Activated T-helper 17 cell treated with anti-CD3 and anti-CD28 coated beads, Interleukin-2, amount 50 U/mL, for 72 hours (primary cell): ENCODE data around the gene CAMK1. TPM values are rescaled to one million over a fixed set of nuclear protein-coding genes. Genes with fewer than 3 reads are reported as not detected.

ENCODE experiments used
- ATAC-seq: fragments of 150-1000 bp; cut with Tn5 transposase; replicated peaks from 2 replicates; pipeline ENCODE4 v1.10.0; 2021; ENCODE audit warnings: mild to moderate bottlenecking, moderate library complexity
- H3K27ac Mint-ChIP-seq: one replicate; pipeline ENCODE4 v1.8.0; 2022; ENCODE audit warnings: mixed read lengths
- H3K27me3 Mint-ChIP-seq: one replicate; pipeline ENCODE4 v1.8.0; 2022; ENCODE audit warnings: mixed read lengths
- H3K36me3 Mint-ChIP-seq: one replicate; pipeline ENCODE4 v1.8.0; 2022; ENCODE audit warnings: low read depth, mild to moderate bottlenecking, mixed read lengths
- H3K4me1 Mint-ChIP-seq: one replicate; pipeline ENCODE4 v1.8.0; 2022; ENCODE audit warnings: mixed read lengths
- H3K4me3 Mint-ChIP-seq: one replicate; pipeline ENCODE4 v1.8.0; 2022; ENCODE audit warnings: mild to moderate bottlenecking, mixed read lengths
- H3K9me3 Mint-ChIP-seq: one replicate; pipeline ENCODE4 v1.8.0; 2022; ENCODE audit warnings: mixed read lengths
- total RNA-seq, 2 donors: library from RNA; stranded (reverse); gene quantifications; one replicate each; pipeline ENCODE4 v1.2.3, GENCODE V29; 2022

The CAMK1 gene
- total RNA-seq, 2 donors from 2014 or later = 23.9 to 75.4 TPM

DNA sequence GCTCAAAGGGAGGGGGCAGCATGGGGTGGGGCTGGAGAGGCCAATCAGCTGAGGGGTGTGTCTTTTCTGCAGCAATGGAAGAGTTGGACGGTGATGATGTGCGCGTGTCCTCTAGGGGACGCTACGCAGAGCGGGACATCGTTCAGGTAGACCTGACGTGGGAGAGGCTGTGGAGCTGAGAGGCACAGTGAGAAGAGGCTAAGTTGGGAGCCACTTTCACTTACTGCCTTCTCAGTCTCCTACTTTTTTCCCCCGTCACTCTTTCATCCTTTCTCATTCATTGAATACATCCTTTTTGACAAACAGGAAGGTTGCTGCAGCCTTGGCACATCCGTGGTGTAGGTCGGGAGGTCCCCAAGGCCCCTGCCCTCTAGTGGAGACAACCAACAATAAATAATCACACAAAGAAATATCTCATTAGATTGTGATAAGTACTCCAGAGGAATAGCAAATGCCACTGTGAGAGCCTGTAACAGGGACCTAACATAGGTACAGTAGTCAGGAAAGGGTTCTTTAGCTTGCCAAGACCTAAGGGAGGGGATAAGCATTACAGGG, 42.6 kb downstream of the CAMK1 start:
- Mint-ChIP-seq H3K36me3 (no peaks in the 10 kb centered on the region), H3K27me3 (no peaks in the 10 kb centered on the region), H3K4me1 (peaks cover 27% of the 10 kb centered on the region), H3K27ac (peak overlapping the region; percentile 65), H3K4me3 (peak overlapping the region; percentile 61), H3K9me3 (no peaks in the 10 kb centered on the region)
- ATAC-seq = peak; percentile 11

- H3K27me3 Mint-ChIP-seq = no peaks in the 10 kb centered on the region
- H3K36me3 Mint-ChIP-seq = no peaks in the 10 kb centered on the region
- H3K27ac Mint-ChIP-seq = no peak overlapping the region
- H3K4me1 Mint-ChIP-seq = peaks cover 26% of the 10 kb centered on the region
- no peak overlapping the region for H3K4me3 Mint-ChIP-seq
- ATAC-seq = no peak
- no peaks in the 10 kb centered on the region for H3K9me3 Mint-ChIP-seq
Observed at GRCh38 chr3:9725775-9726515, 43.8 kb downstream of the CAMK1 start.

DNA sequence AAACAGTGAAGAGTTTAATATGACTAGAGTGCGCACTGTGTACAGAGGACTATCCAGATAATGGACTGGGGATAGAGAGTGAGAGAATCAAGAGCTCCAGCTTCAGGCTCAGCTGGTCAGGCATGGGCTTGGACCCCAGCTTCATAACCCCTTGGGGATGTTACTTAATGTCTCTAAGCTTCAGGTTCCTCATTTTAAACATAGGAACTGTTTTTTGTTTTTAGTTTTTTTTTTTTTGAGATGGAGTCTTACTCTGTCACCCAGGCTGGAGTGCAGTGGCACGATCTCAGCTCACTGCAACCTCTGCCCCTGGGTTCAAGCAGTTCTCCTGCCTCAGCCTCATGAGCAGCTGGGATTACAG, 48.1 kb downstream of the CAMK1 start:
- H3K4me1 Mint-ChIP-seq = no peaks in the 10 kb centered on the region
- H3K9me3 Mint-ChIP-seq = no peaks in the 10 kb centered on the region
- no peaks in the 10 kb centered on the region for H3K36me3 Mint-ChIP-seq
- no peak overlapping the region for H3K27ac Mint-ChIP-seq
- no peak overlapping the region for H3K4me3 Mint-ChIP-seq
- ATAC-seq = no peak
- H3K27me3 Mint-ChIP-seq = no peaks in the 10 kb centered on the region

- no peak overlapping the region for H3K4me3 Mint-ChIP-seq
- no peaks in the 10 kb centered on the region for H3K4me1 Mint-ChIP-seq
- H3K9me3 Mint-ChIP-seq = no peaks in the 10 kb centered on the region
- no peaks in the 10 kb centered on the region for H3K36me3 Mint-ChIP-seq
- ATAC-seq = no peak
- no peak overlapping the region for H3K27ac Mint-ChIP-seq
- H3K27me3 Mint-ChIP-seq = no peaks in the 10 kb centered on the region
Observed at GRCh38 chr3:9721015-9721699, 48.6 kb downstream of the CAMK1 start.

DNA sequence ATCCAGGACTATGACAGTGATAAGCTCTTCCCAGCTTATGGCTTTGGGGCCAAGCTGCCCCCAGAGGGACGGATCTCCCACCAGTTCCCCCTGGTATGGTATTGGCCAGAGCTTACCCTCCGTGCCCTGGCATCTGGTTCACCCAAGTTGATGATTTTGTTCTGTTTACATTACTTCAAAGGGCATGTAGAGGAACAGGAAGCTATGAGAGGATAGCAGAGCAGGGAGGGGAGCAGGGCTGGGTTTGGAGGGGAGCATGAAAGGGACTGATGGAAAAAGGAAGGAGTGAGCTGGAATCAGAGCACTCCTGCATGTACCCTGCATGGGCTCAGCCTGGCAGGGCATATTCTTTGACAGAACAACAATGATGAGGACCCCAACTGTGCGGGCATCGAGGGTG, 51.6 kb downstream of the CAMK1 start:
- Mint-ChIP-seq H3K27me3 (no peaks in the 10 kb centered on the region), H3K4me3 (no peak overlapping the region), H3K27ac (no peak overlapping the region), H3K9me3 (no peaks in the 10 kb centered on the region), H3K4me1 (no peaks in the 10 kb centered on the region), H3K36me3 (no peaks in the 10 kb centered on the region)
- ATAC-seq = no peak

DNA sequence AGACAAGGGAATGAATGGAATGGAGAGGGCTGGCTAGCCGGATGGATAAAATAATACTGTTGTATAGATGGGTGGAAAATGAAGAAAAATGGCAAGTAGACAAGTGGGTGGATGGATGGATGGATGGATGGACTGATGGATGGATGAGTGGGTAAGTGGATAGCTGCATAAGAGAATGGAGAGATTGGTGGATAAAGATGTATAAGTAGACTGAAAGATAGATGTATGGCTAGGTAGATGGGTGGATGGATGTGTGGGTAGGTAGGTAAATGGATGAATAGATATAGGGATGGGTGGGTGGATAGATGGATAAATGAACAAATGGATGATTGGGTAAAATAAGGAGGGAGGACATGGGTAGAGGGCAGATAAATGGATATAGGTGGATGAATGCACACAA, 52.2 kb downstream of the CAMK1 start:
- no peak for ATAC-seq
- no peak overlapping the region for H3K4me3 Mint-ChIP-seq
- H3K27ac Mint-ChIP-seq = no peak overlapping the region
- no peaks in the 10 kb centered on the region for H3K9me3 Mint-ChIP-seq
- H3K4me1 Mint-ChIP-seq = no peaks in the 10 kb centered on the region
- H3K27me3 Mint-ChIP-seq = no peaks in the 10 kb centered on the region
- H3K36me3 Mint-ChIP-seq = no peaks in the 10 kb centered on the region

DNA sequence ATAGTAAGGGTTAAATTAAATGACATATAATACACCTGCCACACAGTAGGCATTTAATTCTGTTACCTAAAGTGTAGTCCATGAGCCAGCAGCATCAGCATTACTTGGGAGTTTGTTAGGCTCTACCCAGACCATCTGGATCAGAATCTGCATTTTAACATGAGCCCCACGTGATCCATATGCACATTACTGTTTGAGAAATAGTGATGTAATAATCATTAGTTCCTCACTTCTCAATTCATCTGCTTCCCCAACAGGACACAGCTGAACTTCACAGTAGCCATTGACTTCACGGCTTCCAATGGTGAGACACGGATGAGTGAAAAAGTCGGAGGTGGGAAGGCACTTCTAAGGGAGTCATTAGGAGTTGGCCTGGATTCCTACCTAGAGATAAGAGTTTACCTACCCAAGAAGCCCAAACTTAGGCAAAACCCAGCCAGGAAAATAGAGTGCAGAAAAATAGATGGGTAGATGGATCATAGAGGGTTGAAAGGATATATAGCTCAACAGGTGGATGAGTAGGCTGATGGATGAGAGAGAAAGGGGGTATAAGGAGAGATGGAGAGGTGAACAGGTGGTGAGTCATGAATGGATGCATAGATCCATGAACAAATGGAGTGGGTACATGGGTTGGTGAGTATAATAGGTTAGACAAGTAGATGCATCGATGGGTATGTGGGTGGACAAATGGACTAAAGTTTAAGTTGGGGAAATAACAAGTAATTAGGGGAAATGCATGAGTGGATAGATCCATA, 52.8 kb downstream of the CAMK1 start:
- Mint-ChIP-seq H3K9me3 (no peaks in the 10 kb centered on the region), H3K4me3 (no peak overlapping the region), H3K4me1 (no peaks in the 10 kb centered on the region), H3K36me3 (no peaks in the 10 kb centered on the region), H3K27ac (no peak overlapping the region), H3K27me3 (no peaks in the 10 kb centered on the region)
- ATAC-seq = no peak

- Mint-ChIP-seq H3K4me3 (no peak overlapping the region), H3K27ac (no peak overlapping the region), H3K4me1 (no peaks in the 10 kb centered on the region), H3K36me3 (no peaks in the 10 kb centered on the region), H3K27me3 (no peaks in the 10 kb centered on the region), H3K9me3 (no peaks in the 10 kb centered on the region)
- peak; percentile 91 for ATAC-seq
Observed at GRCh38 chr3:9715764-9716437, 53.8 kb downstream of the CAMK1 start.

GRCh38 chr3:9715136-9715535, 54.6 kb downstream of the CAMK1 start:
- H3K27ac Mint-ChIP-seq = no peak overlapping the region
- no peak for ATAC-seq
- no peaks in the 10 kb centered on the region for H3K9me3 Mint-ChIP-seq
- H3K4me3 Mint-ChIP-seq = no peak overlapping the region
- H3K4me1 Mint-ChIP-seq = no peaks in the 10 kb centered on the region
- no peaks in the 10 kb centered on the region for H3K36me3 Mint-ChIP-seq
- H3K27me3 Mint-ChIP-seq = no peaks in the 10 kb centered on the region

- Mint-ChIP-seq H3K27me3 (no peaks in the 10 kb centered on the region), H3K27ac (no peak overlapping the region), H3K36me3 (no peaks in the 10 kb centered on the region), H3K4me3 (no peak overlapping the region), H3K4me1 (no peaks in the 10 kb centered on the region), H3K9me3 (no peaks in the 10 kb centered on the region)
- no peak for ATAC-seq
Observed at GRCh38 chr3:9713142-9713541, 56.6 kb downstream of the CAMK1 start.

- H3K9me3 Mint-ChIP-seq = no peaks in the 10 kb centered on the region
- no peak for ATAC-seq
- H3K4me1 Mint-ChIP-seq = no peaks in the 10 kb centered on the region
- H3K27ac Mint-ChIP-seq = no peak overlapping the region
- H3K27me3 Mint-ChIP-seq = no peaks in the 10 kb centered on the region
- H3K4me3 Mint-ChIP-seq = no peak overlapping the region
- no peaks in the 10 kb centered on the region for H3K36me3 Mint-ChIP-seq
Observed at GRCh38 chr3:9712415-9712814, 57.3 kb downstream of the CAMK1 start.

DNA sequence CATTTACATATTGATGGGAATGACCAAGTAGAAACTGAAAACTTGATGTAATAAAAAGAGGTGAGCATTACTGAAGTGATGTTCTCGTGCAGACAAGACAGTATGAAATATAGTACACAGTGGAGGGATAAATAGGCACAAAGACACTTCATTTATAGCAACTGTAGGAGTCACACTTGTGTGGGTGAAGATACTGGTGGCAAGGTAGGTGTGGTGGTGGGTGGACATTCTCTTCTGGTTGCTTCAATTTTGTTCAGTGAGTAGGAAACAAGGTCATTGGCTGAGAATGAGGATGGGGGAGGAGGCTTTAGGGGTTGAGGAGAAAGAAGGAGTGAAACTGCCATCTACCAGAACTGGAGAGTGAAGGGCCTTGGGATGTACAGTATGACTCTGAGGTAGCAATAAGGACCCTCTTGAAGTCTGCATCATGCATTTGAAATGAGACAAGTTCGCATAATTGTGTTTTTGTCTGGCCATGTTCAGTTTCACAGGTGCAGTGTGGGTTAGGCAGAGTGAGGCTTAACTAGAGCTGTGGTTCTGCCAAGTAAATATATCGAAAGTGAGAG, 59.5 kb downstream of the CAMK1 start:
- Mint-ChIP-seq H3K27ac (no peak overlapping the region), H3K4me1 (no peaks in the 10 kb centered on the region), H3K4me3 (no peak overlapping the region), H3K9me3 (no peaks in the 10 kb centered on the region), H3K36me3 (no peaks in the 10 kb centered on the region), H3K27me3 (peaks cover 5% of the 10 kb centered on the region)
- ATAC-seq = peak; percentile 62
